H1 (cell line): ENCODE data around the gene TM7SF3. TPM values are rescaled to one million over a fixed set of nuclear protein-coding genes. Genes with fewer than 3 reads are reported as not detected.

ENCODE experiments used
- ATF3 ChIP-seq: IDR thresholded peaks from 2 replicates; pipeline ENCODE4 v1.6.1; 2011; ENCODE audit warnings: low read depth, mild to moderate bottlenecking, low read length; ENCODE audit not compliant: insufficient read depth
- EZH2 ChIP-seq: fragments of 200-600 bp; sonication (generic); IDR thresholded peaks from 2 replicates; pipeline ENCODE4 v1.7.1; 2012; ENCODE audit warnings: low read depth, mild to moderate bottlenecking, moderate library complexity, low read length, inconsistent platforms; ENCODE audit not compliant: severe bottlenecking
- SAP30 ChIP-seq: fragments of 300-600 bp; sonication (generic); IDR thresholded peaks from 2 replicates; pipeline ENCODE4 v1.7.1; 2012; ENCODE audit warnings: low read length, moderate library complexity, mild to moderate bottlenecking, inconsistent platforms; ENCODE audit not compliant: insufficient read depth, insufficient replicate concordance
- polyA plus RNA-seq, 7 experiments: library from polyadenylated mRNA; depleted of rRNA in 3 of 7; stranded (reverse) in 5 of 7; unstranded in 2 of 7; fragments of >200 nt in 5 of 7; fragments of 200-250 nt in 2 of 7; gene quantifications; 1 replicate in 5 of 7; 2 replicates in 1 of 7; 4 replicates in 1 of 7; pipeline versions ENCODE4 v1.2.1 to v1.2.3, GENCODE V29; 2011 to 2013; ENCODE audit warnings: missing spikeins in 2 of 7, mixed read lengths in 2 of 7
- total RNA-seq: library from RNA; stranded (reverse); fragmentation: NEBNext Ultra II Directional; extraction: Animal tissue kit (Norgen Biotek cat#: 25700); gene quantifications from 2 replicates; pipeline ENCODE4 v1.2.1, GENCODE V29; 2021

Gene TM7SF3
- total and polyA plus RNA-seq, 2 of the 8 experiments (the other 6 are each of a cell fraction or from before 2014, with no cell fraction given), result 57.9 to 77.2 TPM

- TF ChIP-seq EZH2 (no peak), SAP30 (no peak), ATF3 (no peak)
Measured at GRCh38 chr12:27052742-27053141, 38.6 kb upstream of the TM7SF3 start (continued).
